ENCODE data around the gene SELL. TPM values are rescaled to one million over a fixed set of nuclear protein-coding genes. Genes with fewer than 3 reads are reported as not detected.

The SELL gene
- total RNA-seq, 1 donor, result not detected

GRCh38 chr1:169644297-169644696 is 67.1 kb downstream of the SELL start:
- no peak for TF ChIP-seq CTCF (IDR thresholded peaks at IDR 0.05; ENCODE audit: insufficient read depth, low read depth, low read length)
- no peak overlapping the region for H3K4me3 ChIP-seq (ENCODE audit: low read depth, low read length)
- DNase-seq (ENCODE audit: low read depth), result no peak

Other genes with a start within 250 kb of the SELL start
- 7.3 and 7.7 TPM in 2 replicates for gene SLC19A2, start 225.7 kb downstream of the SELL start, total RNA-seq
- gene F5, start 125.1 kb downstream of the SELL start, total RNA-seq, result not detected in 2 replicates
- not detected in 2 replicates for gene SELP, start 81.5 kb downstream of the SELL start, total RNA-seq
- not detected in 2 replicates for gene SELE, start 22.5 kb upstream of the SELL start, total RNA-seq
- gene METTL18, start 83.3 kb upstream of the SELL start, total RNA-seq, result 5.5 and 6.5 TPM in 2 replicates
- gene SCYL3, start 182.3 kb upstream of the SELL start, total RNA-seq, result 8.4 and 10.4 TPM in 2 replicates

Data from fibroblast of villous mesenchyme (primary cell).